IMR-90 (cell line): Measurements from ENCODE around the gene KEAP1. TPM values are rescaled to one million over a fixed set of nuclear protein-coding genes. Genes with fewer than 3 reads are reported as not detected.

Experiments used
- ATAC-seq: fragments of 200-7000 bp; cut with Tn5 transposase; 2 replicates; pipeline ENCODE4 v1.9.1; 2020; ENCODE audit warnings: low read depth, mild to moderate bottlenecking, moderate library complexity
- BruUV-seq: library from RNA; stranded (reverse); fragments of 400-500 nt; replicated peaks from 2 replicates; lab custom pipeline; 2021; lab: Mats Ljungman, UMichigan
- CTCF ChIA-PET: fragments of 300-600 bp; formaldehyde crosslinking; extraction: SDS; loops from one replicate; lab custom pipeline; 2021; ENCODE audit warnings: antibody characterized with exemption; lab: Yijun Ruan, JAX
- POLR2A ChIA-PET: fragments of 300-600 bp; sonication (Branson Sonifier 250); formaldehyde crosslinking; loops from one replicate; lab custom pipeline; 2022; ENCODE audit warnings: antibody characterized with exemption; ENCODE audit not compliant: unreplicated experiment; lab: Charles Lee
- DNase-seq: peaks from one replicate; pipeline ENCODE4 v3.0.0; 2013
- H2AFZ ChIP-seq: replicated peaks from 2 replicates; pipeline ENCODE3; 2013; ENCODE audit warnings: low read length, mild to moderate bottlenecking; ENCODE audit not compliant: poor library complexity
- H2AK5ac ChIP-seq: 2 replicates; pipeline ENCODE4 v1.6.1; 2013; ENCODE audit warnings: low read depth, low read length, inconsistent platforms
- H2AK9ac ChIP-seq: replicated peaks from 2 replicates; pipeline ENCODE3; 2013; ENCODE audit warnings: mild to moderate bottlenecking, low read depth, low read length, moderate library complexity; ENCODE audit not compliant: poor library complexity
- H2BK120ac ChIP-seq: 2 replicates; pipeline ENCODE4 v1.6.1; 2013; ENCODE audit warnings: low read depth, low read length, inconsistent platforms
- H2BK15ac ChIP-seq: 3 replicates; pipeline ENCODE4 v1.6.1; 2013; ENCODE audit warnings: low read depth, low read length, inconsistent platforms
- H2BK20ac ChIP-seq: 2 replicates; pipeline ENCODE4 v1.6.1; 2013; ENCODE audit warnings: low read depth, mild to moderate bottlenecking, inconsistent platforms, low read length, moderate library complexity
- H2BK5ac ChIP-seq: 2 replicates; pipeline ENCODE4 v1.6.1; 2013; ENCODE audit warnings: mild to moderate bottlenecking, low read depth, low read length, inconsistent platforms; ENCODE audit not compliant: poor library complexity, severe bottlenecking
- H3K14ac ChIP-seq: replicated peaks from 2 replicates; pipeline ENCODE4 v1.6.1; 2013; ENCODE audit warnings: low read depth, low read length, inconsistent platforms
- H3K18ac ChIP-seq: 2 replicates; pipeline ENCODE4 v1.6.1; 2013; ENCODE audit warnings: low read depth, low read length, control low read depth
- H3K23ac ChIP-seq: 2 replicates; pipeline ENCODE4 v1.6.1; 2013; ENCODE audit warnings: low read depth, low read length, inconsistent platforms
- H3K27ac ChIP-seq: 2 replicates; pipeline ENCODE4 v1.5.1; 2013; ENCODE audit warnings: mild to moderate bottlenecking, control low read depth, low read length; ENCODE audit not compliant: insufficient read depth
- H3K27me3 ChIP-seq: 2 replicates; pipeline ENCODE4 v1.6.1; 2013; ENCODE audit warnings: low read length; ENCODE audit not compliant: control insufficient read depth, insufficient read depth
- H3K36me3 ChIP-seq: 2 replicates; pipeline ENCODE4 v1.6.1; 2013; ENCODE audit warnings: low read length, mixed read lengths; ENCODE audit not compliant: control insufficient read depth, insufficient read depth
- H3K4ac ChIP-seq: 2 replicates; pipeline ENCODE4 v1.6.1; 2013; ENCODE audit warnings: low read depth, low read length, inconsistent platforms
- H3K4me1 ChIP-seq: 2 replicates; pipeline ENCODE4 v1.6.1; 2013; ENCODE audit warnings: low read length, mixed read lengths; ENCODE audit not compliant: control insufficient read depth, insufficient read depth
- H3K4me2 ChIP-seq: 2 replicates; pipeline ENCODE4 v1.6.1; 2013; ENCODE audit warnings: low read depth, mild to moderate bottlenecking, control low read depth, low read length, moderate library complexity
- H3K4me3 ChIP-seq: 2 replicates; pipeline ENCODE4 v1.5.1; 2013; ENCODE audit warnings: low read depth, mild to moderate bottlenecking, control low read depth, low read length, moderate library complexity; ENCODE audit not compliant: insufficient read depth
- H3K56ac ChIP-seq: 2 replicates; pipeline ENCODE4 v1.6.1; 2013; ENCODE audit warnings: low read length, inconsistent platforms; ENCODE audit not compliant: insufficient read depth; ENCODE audit errors: extremely low read depth
- H3K79me1 ChIP-seq, 2 experiments: 2 replicates each; pipeline ENCODE4 v1.6.1; 2013; ENCODE audit warnings: low read length in 2 of 2, inconsistent platforms in 1 of 2, low read depth in 1 of 2
- H3K9ac ChIP-seq: 2 replicates; pipeline ENCODE4 v1.6.1; 2013; ENCODE audit warnings: low read depth, low read length, control low read depth
- H3K9me1 ChIP-seq: 2 replicates; pipeline ENCODE4 v1.6.1; 2013; ENCODE audit warnings: low read length, inconsistent platforms; ENCODE audit not compliant: insufficient read depth
- H3K9me3 ChIP-seq: 2 replicates; pipeline ENCODE4 v1.6.1; 2013; ENCODE audit warnings: low read length; ENCODE audit not compliant: control insufficient read depth, insufficient read depth
- H4K20me1 ChIP-seq: 2 replicates; pipeline ENCODE4 v1.6.1; 2013; ENCODE audit warnings: low read length, inconsistent platforms; ENCODE audit not compliant: insufficient read depth
- H4K5ac ChIP-seq: 2 replicates; pipeline ENCODE4 v1.6.1; 2013; ENCODE audit warnings: mild to moderate bottlenecking, low read depth, low read length, control low read depth
- H4K8ac ChIP-seq, 2 experiments: 2 replicates each; pipeline ENCODE4 v1.6.1; 2013; ENCODE audit warnings: low read depth in 2 of 2, low read length in 2 of 2, control low read depth in 1 of 2, inconsistent platforms in 1 of 2
- H4K91ac ChIP-seq: 2 replicates; pipeline ENCODE4 v1.6.1; 2013; ENCODE audit warnings: low read depth, low read length, inconsistent platforms; ENCODE audit not compliant: insufficient read depth
- BHLHE40 ChIP-seq: fragments of 150-350 bp; IDR thresholded peaks from 2 replicates; pipeline ENCODE4 v1.6.1; 2016; ENCODE audit warnings: mild to moderate bottlenecking, low read depth, low read length
- CEBPB ChIP-seq: IDR thresholded peaks from 2 replicates; pipeline ENCODE4 v1.6.1; 2012; ENCODE audit warnings: low read depth, low read length, improper control_type of control experiment
- CHD1 ChIP-seq: IDR thresholded peaks from 2 replicates; pipeline ENCODE4 v1.6.1; 2012; ENCODE audit warnings: low read depth, low read length, improper control_type of control experiment
- FOS ChIP-seq: fragments of 150-350 bp; IDR thresholded peaks from 2 replicates; pipeline ENCODE4 v1.6.1; 2016; ENCODE audit warnings: low read depth, low read length
- MAFK ChIP-seq: IDR thresholded peaks from 2 replicates; pipeline ENCODE4 v1.6.1; 2012; ENCODE audit warnings: low read depth, low read length, improper control_type of control experiment
- MAZ ChIP-seq: IDR thresholded peaks from 2 replicates; pipeline ENCODE4 v1.6.1; 2012; ENCODE audit warnings: low read depth, mild to moderate bottlenecking, low read length, improper control_type of control experiment, moderate library complexity, borderline replicate concordance
- MXI1 ChIP-seq: IDR thresholded peaks from 2 replicates; pipeline ENCODE4 v1.6.1; 2012; ENCODE audit warnings: low read depth, mild to moderate bottlenecking, low read length, moderate library complexity, borderline replicate concordance
- NFE2L2 ChIP-seq: fragments of 150-350 bp; IDR thresholded peaks from 2 replicates; pipeline ENCODE4 v1.6.1; 2016; ENCODE audit warnings: low read depth, mild to moderate bottlenecking, low read length
- POLR2A ChIP-seq: IDR thresholded peaks from 2 replicates; pipeline ENCODE4 v1.6.1; 2012; ENCODE audit warnings: mild to moderate bottlenecking, low read depth, low read length
- RAD21 ChIP-seq: IDR thresholded peaks from 2 replicates; pipeline ENCODE4 v1.6.1; 2012; ENCODE audit warnings: low read length, improper control_type of control experiment
- RCOR1 ChIP-seq: IDR thresholded peaks from 2 replicates; pipeline ENCODE4 v1.6.1; 2012; ENCODE audit warnings: mild to moderate bottlenecking, low read length, improper control_type of control experiment; ENCODE audit not compliant: insufficient replicate concordance
- RFX5 ChIP-seq: IDR thresholded peaks from 2 replicates; pipeline ENCODE4 v1.8.0; 2012; ENCODE audit warnings: low read depth, mild to moderate bottlenecking, low read length, moderate library complexity
- SMC3 ChIP-seq: fragments of 150-350 bp; IDR thresholded peaks from 2 replicates; pipeline ENCODE4 v1.6.1; 2016; ENCODE audit warnings: low read depth, mild to moderate bottlenecking, antibody characterized with exemption, low read length, moderate library complexity
- whole genome bisulfite sequencing, 2 experiments: methylation state at CpG; one replicate each; pipeline versions ENCODE4 v1.1.5 to v1.1.7; 2013; ENCODE audit warnings: missing lambda C conversion rate in 2 of 2; ENCODE audit not compliant: insufficient read length in 1 of 2; ENCODE audit errors: extremely low coverage in 2 of 2; 5-methylcytosine and 5-hydroxymethylcytosine counted together
- dilution Hi-C: fragments of 300-500 bp; cut with HindIII; formaldehyde crosslinking; loops from one replicate; pipeline ENCODE4 v1.14.3; 2018; ENCODE audit warnings: low sequenced_read_pairs; ENCODE audit not compliant: unreplicated experiment
- in situ Hi-C: fragments of 300-500 bp; cut with MboI; formaldehyde crosslinking; loops from 3 replicates; pipeline ENCODE4 v1.14.3; 2019; ENCODE audit warnings: low sequenced_read_pairs, inconsistent platforms, mixed read lengths
- intact Hi-C: fragments of 100-400 bp; cut with micrococcal nuclease; formaldehyde crosslinking; loops from 2 replicates; pipeline ENCODE4 v1.10.0; 2022
- polyA plus RNA-seq, 3 experiments: library from polyadenylated mRNA; depleted of rRNA; stranded (reverse); fragments of >200 nt; gene quantifications; 2 replicates each; pipeline ENCODE4 v1.2.3, GENCODE V29; 2012; ENCODE audit warnings: low replicate concordance in 1 of 3
- total RNA-seq: library from RNA; depleted of rRNA; stranded (reverse); fragments of >200 nt; gene quantifications from 2 replicates; pipeline ENCODE4 v1.2.3, GENCODE V29; 2012
- TF ChIP-seq, protein P1 (sequence below): conservative IDR thresholded peaks from 2 replicates; pipeline ENCODE4 v1.5.1; 2012; ENCODE audit warnings: mild to moderate bottlenecking, low read depth, low read length, improper control_type of control experiment
- TF ChIP-seq, protein P2 (sequence below): fragments of 150-350 bp; IDR thresholded peaks from 2 replicates; pipeline ENCODE4 v1.6.1; 2016; ENCODE audit warnings: low read depth, mild to moderate bottlenecking, low read length, moderate library complexity, borderline replicate concordance
- TF ChIP-seq, protein P3 (sequence below): fragments of 150-350 bp; IDR thresholded peaks from 2 replicates; pipeline ENCODE4 v1.6.1; 2017; ENCODE audit warnings: mild to moderate bottlenecking, antibody characterized with exemption, low read length, low read depth

KEAP1 gene
- total and polyA plus RNA-seq, 2 of the 4 experiments (the other 2 are of a cell fraction), result 63.4 to 81.6 TPM

DNA sequence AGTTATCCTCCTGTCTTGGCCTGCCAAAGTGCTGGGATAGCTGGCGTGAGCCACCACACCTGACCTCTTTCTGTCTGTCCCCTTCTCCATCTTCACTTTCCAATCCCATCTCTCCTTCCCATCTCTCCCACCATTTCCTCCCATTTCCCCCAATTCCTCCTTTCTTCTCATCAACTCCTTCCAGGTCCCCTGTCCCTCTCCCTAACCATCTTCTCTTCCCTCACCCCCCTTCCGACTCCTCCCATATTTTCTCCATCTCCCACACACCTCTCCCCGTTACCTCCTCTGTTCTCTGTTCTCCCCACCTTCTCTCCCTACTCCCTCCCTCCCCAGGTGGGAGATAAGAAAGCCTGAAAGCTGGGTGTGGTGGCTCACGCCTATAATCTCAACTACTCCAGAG lies 40.6 kb downstream of the KEAP1 start:
- H2AK5ac ChIP-seq, result no peak overlapping the region; the same call in 1 of the 2 replicates
- peaks cover 3% of the 10 kb centered on the region; the same call in 1 of the 2 replicates for H3K4me1 ChIP-seq
- intact Hi-C loops, result no loop called here
- H3K9me3 ChIP-seq, result no peaks in the 10 kb centered on the region
- peaks cover 3% of the 10 kb centered on the region; the same call in 1 of the 2 replicates for H4K20me1 ChIP-seq
- ATAC-seq, result no peak
- H3K4me2 ChIP-seq, result no peak overlapping the region
- H3K9ac ChIP-seq, result no peak overlapping the region
- H3K4ac ChIP-seq, result no peak overlapping the region
- TF ChIP-seq, protein P1, sequence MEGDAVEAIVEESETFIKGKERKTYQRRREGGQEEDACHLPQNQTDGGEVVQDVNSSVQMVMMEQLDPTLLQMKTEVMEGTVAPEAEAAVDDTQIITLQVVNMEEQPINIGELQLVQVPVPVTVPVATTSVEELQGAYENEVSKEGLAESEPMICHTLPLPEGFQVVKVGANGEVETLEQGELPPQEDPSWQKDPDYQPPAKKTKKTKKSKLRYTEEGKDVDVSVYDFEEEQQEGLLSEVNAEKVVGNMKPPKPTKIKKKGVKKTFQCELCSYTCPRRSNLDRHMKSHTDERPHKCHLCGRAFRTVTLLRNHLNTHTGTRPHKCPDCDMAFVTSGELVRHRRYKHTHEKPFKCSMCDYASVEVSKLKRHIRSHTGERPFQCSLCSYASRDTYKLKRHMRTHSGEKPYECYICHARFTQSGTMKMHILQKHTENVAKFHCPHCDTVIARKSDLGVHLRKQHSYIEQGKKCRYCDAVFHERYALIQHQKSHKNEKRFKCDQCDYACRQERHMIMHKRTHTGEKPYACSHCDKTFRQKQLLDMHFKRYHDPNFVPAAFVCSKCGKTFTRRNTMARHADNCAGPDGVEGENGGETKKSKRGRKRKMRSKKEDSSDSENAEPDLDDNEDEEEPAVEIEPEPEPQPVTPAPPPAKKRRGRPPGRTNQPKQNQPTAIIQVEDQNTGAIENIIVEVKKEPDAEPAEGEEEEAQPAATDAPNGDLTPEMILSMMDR, result no peak
- no peak for TF ChIP-seq RFX5
- no peak for TF ChIP-seq MXI1
- no peak for TF ChIP-seq SMC3
- TF ChIP-seq MAZ, result no peak
- no peak for TF ChIP-seq NFE2L2
- no peak for TF ChIP-seq CHD1
- TF ChIP-seq, protein P2, sequence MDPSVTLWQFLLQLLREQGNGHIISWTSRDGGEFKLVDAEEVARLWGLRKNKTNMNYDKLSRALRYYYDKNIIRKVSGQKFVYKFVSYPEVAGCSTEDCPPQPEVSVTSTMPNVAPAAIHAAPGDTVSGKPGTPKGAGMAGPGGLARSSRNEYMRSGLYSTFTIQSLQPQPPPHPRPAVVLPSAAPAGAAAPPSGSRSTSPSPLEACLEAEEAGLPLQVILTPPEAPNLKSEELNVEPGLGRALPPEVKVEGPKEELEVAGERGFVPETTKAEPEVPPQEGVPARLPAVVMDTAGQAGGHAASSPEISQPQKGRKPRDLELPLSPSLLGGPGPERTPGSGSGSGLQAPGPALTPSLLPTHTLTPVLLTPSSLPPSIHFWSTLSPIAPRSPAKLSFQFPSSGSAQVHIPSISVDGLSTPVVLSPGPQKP, result no peak
- TF ChIP-seq CEBPB, result no peak
- TF ChIP-seq RCOR1, result no peak
- no peak for TF ChIP-seq FOS
- TF ChIP-seq, protein P3, sequence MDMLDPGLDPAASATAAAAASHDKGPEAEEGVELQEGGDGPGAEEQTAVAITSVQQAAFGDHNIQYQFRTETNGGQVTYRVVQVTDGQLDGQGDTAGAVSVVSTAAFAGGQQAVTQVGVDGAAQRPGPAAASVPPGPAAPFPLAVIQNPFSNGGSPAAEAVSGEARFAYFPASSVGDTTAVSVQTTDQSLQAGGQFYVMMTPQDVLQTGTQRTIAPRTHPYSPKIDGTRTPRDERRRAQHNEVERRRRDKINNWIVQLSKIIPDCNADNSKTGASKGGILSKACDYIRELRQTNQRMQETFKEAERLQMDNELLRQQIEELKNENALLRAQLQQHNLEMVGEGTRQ, result no peak
- no peak for TF ChIP-seq POLR2A
- TF ChIP-seq MAFK, result no peak
- no peak for TF ChIP-seq RAD21
- TF ChIP-seq BHLHE40, result no peak
- H4K8ac ChIP-seq, result no peak overlapping the region
- POLR2A ChIA-PET, result no interaction called here
- 95 to 100% methylated on average over 2 of the region's 4 CpGs for WGBS, 2 experiments
- H3K56ac ChIP-seq, result no peak overlapping the region
- no peak overlapping the region for H3K18ac ChIP-seq
- H2BK15ac ChIP-seq, result no peak overlapping the region
- in situ Hi-C loops, result no loop called here
- H3K9me1 ChIP-seq, result peaks cover 7% of the 10 kb centered on the region; the same call in 1 of the 2 replicates
- DNase-seq, result no peak
- no peaks in the 10 kb centered on the region for H3K27me3 ChIP-seq
- no TSS peak for BruUV-seq
- no peak overlapping the region for H3K14ac ChIP-seq
- 0 out of 4 replicates have a peak, but pooled peaks cover 0 to 3% of the 10 kb centered on the region in 2 experiments for H3K79me1 ChIP-seq
- H2BK5ac ChIP-seq, result no peak overlapping the region
- H2AFZ ChIP-seq, result no peak overlapping the region
- no peak overlapping the region for H3K23ac ChIP-seq
- no peak overlapping the region for H2BK120ac ChIP-seq
- no peak overlapping the region for H2BK20ac ChIP-seq
- no peak overlapping the region for H4K5ac ChIP-seq
- dilution Hi-C loops, result no loop called here
- no peak overlapping the region for H3K27ac ChIP-seq
- no peak overlapping the region for H3K4me3 ChIP-seq
- no peak overlapping the region for H2AK9ac ChIP-seq
- H4K91ac ChIP-seq, result no peak overlapping the region
- H3K36me3 ChIP-seq, result peaks cover 23% of the 10 kb centered on the region
- CTCF ChIA-PET, result no interaction called here
